ENCODE measurements around the gene CREB5. TPM values are rescaled to one million over a fixed set of nuclear protein-coding genes. Genes with fewer than 3 reads are reported as not detected.

Gene CREB5
- total RNA-seq, 1 donor from 2014 or later, result 25.7 TPM

GRCh38 chr7:28717445-28718054, 305.2 kb downstream of the CREB5 start:
- H3K4me3 ChIP-seq (ENCODE audit: low read depth, low read length), result no peak overlapping the region
- DNase-seq (ENCODE audit: low read depth), result no peak
- no peak for TF ChIP-seq CTCF (conservative IDR thresholded peaks at IDR 0.05; ENCODE audit: low read depth, low read length)

- no peak for DNase-seq (ENCODE audit: low read depth)
- no peak for TF ChIP-seq CTCF (conservative IDR thresholded peaks at IDR 0.05; ENCODE audit: low read depth, low read length)
- H3K4me3 ChIP-seq (ENCODE audit: low read depth, low read length), result no peak overlapping the region
Measured at GRCh38 chr7:28718055-28718481, 305.8 kb downstream of the CREB5 start.

- no peak overlapping the region for H3K4me3 ChIP-seq (ENCODE audit: low read depth, low read length)
- no peak for DNase-seq (ENCODE audit: low read depth)
- no peak for TF ChIP-seq CTCF (conservative IDR thresholded peaks at IDR 0.05; ENCODE audit: low read depth, low read length)
Measured at GRCh38 chr7:28718545-28718944, 306.2 kb downstream of the CREB5 start.

- TF ChIP-seq CTCF (conservative IDR thresholded peaks at IDR 0.05; ENCODE audit: low read depth, low read length), result no peak
- no peak overlapping the region for H3K4me3 ChIP-seq (ENCODE audit: low read depth, low read length)
Measured at GRCh38 chr7:28722684-28723083, 310.4 kb downstream of the CREB5 start.

GRCh38 chr7:28723336-28723735, 311.0 kb downstream of the CREB5 start:
- H3K4me3 ChIP-seq (ENCODE audit: low read depth, low read length), result no peak overlapping the region
- DNase-seq (ENCODE audit: low read depth), result no peak
- no peak for TF ChIP-seq CTCF (conservative IDR thresholded peaks at IDR 0.05; ENCODE audit: low read depth, low read length)

More at GRCh38 chr7:28722684-28723083, 310.4 kb downstream of the CREB5 start:
- no peak for DNase-seq (ENCODE audit: low read depth)

GRCh38 chr7:28724563-28724962, 312.2 kb downstream of the CREB5 start:
- H3K4me3 ChIP-seq (ENCODE audit: low read depth, low read length), result no peak overlapping the region
- TF ChIP-seq CTCF (conservative IDR thresholded peaks at IDR 0.05; ENCODE audit: low read depth, low read length), result no peak

GRCh38 chr7:28725045-28725642, 312.8 kb downstream of the CREB5 start:
- no peak for TF ChIP-seq CTCF (conservative IDR thresholded peaks at IDR 0.05; ENCODE audit: low read depth, low read length)
- DNase-seq (ENCODE audit: low read depth), result no peak
- H3K4me3 ChIP-seq (ENCODE audit: low read depth, low read length), result no peak overlapping the region

More at GRCh38 chr7:28724563-28724962, 312.2 kb downstream of the CREB5 start:
- no peak for DNase-seq (ENCODE audit: low read depth)
